Endothelial cell of umbilical vein (primary cell): ENCODE data around the gene PLCD3. TPM values are rescaled to one million over a fixed set of nuclear protein-coding genes. Genes with fewer than 3 reads are reported as not detected.

Source experiments
- BruUV-seq: library from RNA; stranded (reverse); fragments of 400-500 nt; replicated peaks from 2 replicates; lab custom pipeline; 2021; lab: Mats Ljungman, UMichigan
- CTCF ChIA-PET: fragments of 300-600, 350-600 bp; sonication (Branson Sonifier 250); formaldehyde crosslinking; loops from one replicate; lab custom pipeline; 2021; ENCODE audit warnings: antibody characterized with exemption, inconsistent platforms; lab: Charles Lee
- POLR2A ChIA-PET: fragments of 300-600, 350-600 bp; sonication (Branson Sonifier 250); formaldehyde crosslinking; loops from one replicate; lab custom pipeline; 2021; ENCODE audit warnings: antibody characterized with exemption, inconsistent platforms; lab: Charles Lee
- DNase-seq: peaks from one replicate; pipeline ENCODE4 v3.0.0-alpha.2; 2011; ENCODE audit warnings: low read depth, low spot score
- FAIRE-seq: peaks from 2 replicates; lab custom pipeline; 2011; peaks lifted over from hg19 to GRCh38; lab: Jason Lieb, UNC
- H2AFZ ChIP-seq: 2 replicates; pipeline ENCODE4 v1.6.0; 2012; ENCODE audit warnings: low read depth, low read length, control low read depth, inconsistent platforms
- H3K27ac ChIP-seq: 2 replicates; pipeline ENCODE4 v1.5.1; 2011; ENCODE audit warnings: low read depth, mild to moderate bottlenecking, control low read depth, low read length, moderate library complexity; ENCODE audit not compliant: insufficient read depth
- H3K27me3 ChIP-seq, 2 experiments: 2 replicates each; pipeline versions ENCODE4 v1.6.0 to v1.6.1; 2011; ENCODE audit warnings: low read length in 2 of 2, mixed read lengths in 1 of 2; ENCODE audit not compliant: control insufficient read depth in 2 of 2, insufficient read depth in 2 of 2
- H3K36me3 ChIP-seq, 2 experiments: 2 replicates in 1 of 2; 3 replicates in 1 of 2; pipeline ENCODE4 v1.5.1; 2011; ENCODE audit warnings: low read length in 2 of 2, mild to moderate bottlenecking in 1 of 2, moderate library complexity in 1 of 2; ENCODE audit not compliant: control insufficient read depth in 2 of 2, insufficient read depth in 2 of 2; ENCODE audit errors: extremely low read depth in 1 of 2
- H3K4me1 ChIP-seq: 3 replicates; pipeline ENCODE4 v1.5.1; 2011; ENCODE audit warnings: mild to moderate bottlenecking, low read length; ENCODE audit not compliant: control insufficient read depth, insufficient read depth; ENCODE audit errors: extremely low read depth
- H3K4me2 ChIP-seq: 2 replicates; pipeline ENCODE4 v1.6.1; 2011; ENCODE audit warnings: low read length, control low read depth, mixed read lengths; ENCODE audit not compliant: insufficient read depth
- H3K4me3 ChIP-seq, 3 experiments: fragments of 200-600 bp in 1 of 3; sonication (generic), shearing (Covaris generic) in 1 of 3; replicated peaks in 1 of 3; 2 replicates each; pipeline ENCODE4 v1.5.1; 2011 to 2016; ENCODE audit warnings: control low read depth in 3 of 3, low read length in 3 of 3, mild to moderate bottlenecking in 2 of 3, inconsistent platforms in 1 of 3, low read depth in 1 of 3, moderate library complexity in 1 of 3; ENCODE audit not compliant: insufficient read depth in 1 of 3
- H3K79me2 ChIP-seq: 2 replicates; pipeline ENCODE4 v1.6.0; 2012; ENCODE audit warnings: low read length, inconsistent platforms; ENCODE audit not compliant: control insufficient read depth, insufficient read depth
- H3K9ac ChIP-seq: replicated peaks from 2 replicates; pipeline ENCODE3; 2011; ENCODE audit warnings: low read length, control low read depth; ENCODE audit not compliant: insufficient read depth; ENCODE audit errors: extremely low read depth
- H3K9me1 ChIP-seq: replicated peaks from 3 replicates; pipeline ENCODE4 v1.6.0; 2011; ENCODE audit warnings: mild to moderate bottlenecking, low read length; ENCODE audit not compliant: control insufficient read depth, insufficient read depth; ENCODE audit errors: extremely low read depth
- H3K9me3 ChIP-seq: replicated peaks from 2 replicates; pipeline ENCODE4 v1.5.1; 2012; ENCODE audit warnings: low read length, inconsistent platforms; ENCODE audit not compliant: control insufficient read depth, insufficient read depth
- H4K20me1 ChIP-seq: replicated peaks from 2 replicates; pipeline ENCODE3; 2011; ENCODE audit warnings: mild to moderate bottlenecking, low read length; ENCODE audit not compliant: control insufficient read depth, insufficient read depth; ENCODE audit errors: extremely low read depth
- EZH2 ChIP-seq: IDR thresholded peaks from 2 replicates; pipeline ENCODE4 v1.6.1; 2012; ENCODE audit warnings: borderline replicate concordance, low read depth, mild to moderate bottlenecking, moderate library complexity, low read length, inconsistent platforms; ENCODE audit not compliant: severe bottlenecking
- FOS ChIP-seq: IDR thresholded peaks from 2 replicates; pipeline ENCODE4 v1.6.1; 2011; ENCODE audit warnings: mild to moderate bottlenecking, low read length, moderate library complexity, borderline replicate concordance; ENCODE audit not compliant: insufficient read depth
- GATA2 ChIP-seq: IDR thresholded peaks from 2 replicates; pipeline ENCODE4 v1.7.0; 2011; ENCODE audit warnings: low read depth, mild to moderate bottlenecking, moderate library complexity, mixed read lengths, low read length; ENCODE audit not compliant: insufficient read length, insufficient read depth
- JUN ChIP-seq: IDR thresholded peaks from 2 replicates; pipeline ENCODE4 v1.6.1; 2011; ENCODE audit warnings: borderline replicate concordance, low read depth; ENCODE audit not compliant: insufficient read length, insufficient read depth
- MYC ChIP-seq: IDR thresholded peaks from one replicate; pipeline ENCODE4 v1.6.1; 2011; ENCODE audit warnings: mild to moderate bottlenecking, low read depth, low read length
- POLR2A ChIP-seq: IDR thresholded peaks from 2 replicates; pipeline ENCODE4 v1.6.1; 2012; ENCODE audit warnings: low read depth, mild to moderate bottlenecking, control low read depth, low read length
- POLR2AphosphoS5 ChIP-seq: IDR thresholded peaks from 2 replicates; pipeline ENCODE4 v1.6.1; 2012; ENCODE audit warnings: low read depth, mild to moderate bottlenecking, control low read depth, low read length, moderate library complexity; ENCODE audit not compliant: insufficient read depth
- dilution Hi-C: fragments of 300-500 bp; cut with MboI; formaldehyde crosslinking; loops from one replicate; pipeline ENCODE4 v1.15.0; 2019; ENCODE audit warnings: low sequenced_read_pairs; ENCODE audit not compliant: extremely low pct_ligation_motif_present
- intact Hi-C: fragments of 100-400 bp; cut with micrococcal nuclease; formaldehyde crosslinking; loops from one replicate; pipeline ENCODE4 v1.10.0; 2022
- polyA plus RNA-seq, 4 experiments: library from polyadenylated mRNA; depleted of rRNA in 3 of 4; stranded (reverse) in 3 of 4; unstranded in 1 of 4; fragments of >200 nt; gene quantifications; 2 replicates each; pipeline versions ENCODE4 v1.2.1 to v1.2.3, GENCODE V29; 2011 to 2012; ENCODE audit warnings: missing spikeins in 1 of 4
- total RNA-seq: library from RNA; stranded (reverse); gene quantifications from 2 replicates; pipeline ENCODE4 v1.2.3, GENCODE V29; 2021
- TF ChIP-seq, protein P1 (sequence below): IDR thresholded peaks from 2 replicates; pipeline ENCODE4 v1.6.1; 2011; ENCODE audit not compliant: insufficient read depth, insufficient read length
- TF ChIP-seq, protein P2 (sequence below), 2 donors: IDR thresholded peaks; 1 replicate in 1 of 2; 2 replicates in 1 of 2; pipeline ENCODE4 v1.5.1; 2011; ENCODE audit warnings: low read length in 2 of 2, mild to moderate bottlenecking in 2 of 2, moderate library complexity in 2 of 2, control low read depth in 1 of 2, inconsistent platforms in 1 of 2, low read depth in 1 of 2; ENCODE audit not compliant: insufficient read depth in 1 of 2; ENCODE audit errors: extremely low read depth in 1 of 2

PLCD3 gene
- total and polyA plus RNA-seq, 2 donors (not counting 3 experiments of a cell fraction or from before 2014, with no cell fraction given), result 30.4 to 43.1 TPM

DNA sequence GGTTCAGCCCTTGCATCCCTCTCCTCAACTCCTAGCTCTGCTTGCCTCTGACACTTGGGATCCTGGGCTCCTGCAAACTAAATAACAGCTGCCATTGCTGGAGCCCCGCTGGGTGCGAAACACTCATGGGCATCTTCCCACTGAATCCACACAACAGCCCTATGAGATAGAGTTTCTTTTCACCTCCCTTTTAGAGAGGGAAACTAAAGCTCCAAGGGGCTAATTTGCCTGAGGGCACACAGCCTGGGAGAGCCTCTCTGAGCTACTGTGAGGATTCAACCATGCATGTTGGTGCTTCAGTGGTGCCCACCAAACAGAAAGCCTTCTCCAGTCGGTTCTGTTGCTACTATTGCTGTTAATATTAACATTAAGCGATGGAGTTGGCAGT lies 7.2 kb upstream of the PLCD3 start:
- no peaks in the 10 kb centered on the region for H3K9me1 ChIP-seq
- H3K4me2 ChIP-seq, result no peak overlapping the region
- no peak for DNase-seq
- no peaks in the 10 kb centered on the region for H3K27me3 ChIP-seq
- H3K9me3 ChIP-seq, result no peaks in the 10 kb centered on the region
- CTCF ChIA-PET, result interaction anchor here (1.2 to 1.5 kb wide), 4 partner anchors 10 to 96 kb away, joined by 4 to 9 read pairs (median 7); no protein-coding TSS in a partner anchor
- no peak overlapping the region for H3K27ac ChIP-seq
- H3K4me1 ChIP-seq, result peaks cover 5% of the 10 kb centered on the region
- H3K9ac ChIP-seq, result no peak overlapping the region
- H4K20me1 ChIP-seq, result no peaks in the 10 kb centered on the region
- no peak overlapping the region for H3K4me3 ChIP-seq
- dilution Hi-C loops, result no loop called here
- POLR2A ChIA-PET, result interaction anchor here (0.6 to 1.6 kb wide), 4 partner anchors 10 to 1038 kb away, joined by 3 to 17 read pairs (median 4); partner anchors contain the start of genes HEXIM1 and HEXIM2
- H3K79me2 ChIP-seq, result no peaks in the 10 kb centered on the region
- no peak for FAIRE-seq
- intact Hi-C loops, result no loop called here
- no peaks in the 10 kb centered on the region for H3K36me3 ChIP-seq
- TF ChIP-seq FOS (no peak), POLR2A (no peak), GATA2 (no peak), EZH2 (no peak), POLR2AphosphoS5 (no peak), JUN (no peak), MYC (no peak)
- TF ChIP-seq, protein P1, sequence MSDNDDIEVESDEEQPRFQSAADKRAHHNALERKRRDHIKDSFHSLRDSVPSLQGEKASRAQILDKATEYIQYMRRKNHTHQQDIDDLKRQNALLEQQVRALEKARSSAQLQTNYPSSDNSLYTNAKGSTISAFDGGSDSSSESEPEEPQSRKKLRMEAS, result no peak
- TF ChIP-seq, protein P2, sequence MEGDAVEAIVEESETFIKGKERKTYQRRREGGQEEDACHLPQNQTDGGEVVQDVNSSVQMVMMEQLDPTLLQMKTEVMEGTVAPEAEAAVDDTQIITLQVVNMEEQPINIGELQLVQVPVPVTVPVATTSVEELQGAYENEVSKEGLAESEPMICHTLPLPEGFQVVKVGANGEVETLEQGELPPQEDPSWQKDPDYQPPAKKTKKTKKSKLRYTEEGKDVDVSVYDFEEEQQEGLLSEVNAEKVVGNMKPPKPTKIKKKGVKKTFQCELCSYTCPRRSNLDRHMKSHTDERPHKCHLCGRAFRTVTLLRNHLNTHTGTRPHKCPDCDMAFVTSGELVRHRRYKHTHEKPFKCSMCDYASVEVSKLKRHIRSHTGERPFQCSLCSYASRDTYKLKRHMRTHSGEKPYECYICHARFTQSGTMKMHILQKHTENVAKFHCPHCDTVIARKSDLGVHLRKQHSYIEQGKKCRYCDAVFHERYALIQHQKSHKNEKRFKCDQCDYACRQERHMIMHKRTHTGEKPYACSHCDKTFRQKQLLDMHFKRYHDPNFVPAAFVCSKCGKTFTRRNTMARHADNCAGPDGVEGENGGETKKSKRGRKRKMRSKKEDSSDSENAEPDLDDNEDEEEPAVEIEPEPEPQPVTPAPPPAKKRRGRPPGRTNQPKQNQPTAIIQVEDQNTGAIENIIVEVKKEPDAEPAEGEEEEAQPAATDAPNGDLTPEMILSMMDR (IDR thresholded peaks at IDR 0.05; ENCODE audit: extremely low read depth in 1 of 2, insufficient read depth in 1 of 2, low read depth in 1 of 2, low read length in 2 of 2), result no peak
- H2AFZ ChIP-seq, result no peak overlapping the region
- BruUV-seq, result no TSS peak
